ENCODE measurements around the gene PCNX2. TPM values are rescaled to one million over a fixed set of nuclear protein-coding genes. Genes with fewer than 3 reads are reported as not detected.

The PCNX2 gene
- total and polyA plus RNA-seq, 10 of the 15 experiments (the other 5 are each of a cell fraction or from before 2014, with no cell fraction given) = 2.1 to 16.4 (median 8.1) TPM

DNA sequence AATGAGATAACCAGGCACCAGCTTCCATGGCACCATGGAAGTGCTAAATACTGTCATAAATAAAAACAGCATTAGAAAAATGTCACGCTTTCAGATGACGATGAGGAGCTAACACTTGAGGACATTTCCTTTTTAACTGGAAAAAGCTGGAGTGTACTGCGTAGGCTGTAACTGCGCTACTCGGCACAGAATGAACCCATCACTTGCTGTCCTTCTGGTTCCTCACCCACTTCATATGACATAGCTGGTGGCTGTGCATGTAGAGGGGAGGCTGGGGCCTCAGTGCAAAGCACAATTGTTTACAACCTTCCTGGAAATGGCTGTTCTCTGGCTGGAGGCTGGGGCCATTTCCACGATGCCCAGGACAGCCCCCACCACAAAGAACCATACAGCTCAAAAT is 289.4 kb downstream of the PCNX2 start:
- Histone ChIP-seq H3K4me3 (no peak overlapping the region), H3K27ac (ENCODE audit: control insufficient read depth, insufficient read depth) (no peak overlapping the region), H3K79me2 (ENCODE audit: control insufficient read depth, insufficient read depth, low read length) (no peaks in the 10 kb centered on the region), H3K9me3 (replicated peaks; ENCODE audit: control insufficient read depth, insufficient read depth, low read length) (no peaks in the 10 kb centered on the region), H3K36me3 (ENCODE audit: control insufficient read depth in 2 of 2, insufficient read depth in 2 of 2, low read length in 1 of 2) (no peaks in the 10 kb centered on the region), H3K27me3 (replicated peaks in 1 of 2; ENCODE audit: control insufficient read depth in 2 of 2, insufficient read depth in 2 of 2, low read length in 1 of 2) (no peaks in the 10 kb centered on the region), H3K4me2 (ENCODE audit: control insufficient read depth, insufficient read depth) (no peak overlapping the region), H4K20me1 (ENCODE audit: control insufficient read depth, insufficient read depth) (no peaks in the 10 kb centered on the region), H2AFZ (ENCODE audit: control insufficient read depth, low read depth, low read length) (no peak overlapping the region), H3K4me1 (ENCODE audit: control insufficient read depth, insufficient read depth, low read length) (no peaks in the 10 kb centered on the region), H3K9ac (ENCODE audit: control insufficient read depth, insufficient read depth, low read length) (no peak overlapping the region)
- ATAC-seq (no peak), DNase-seq (ENCODE audit: low read depth, low spot score) (no peak), FAIRE-seq (no peak)
- 78% methylated on average over 6 of the region's 6 CpGs for WGBS (ENCODE audit: insufficient coverage, insufficient replicate concordance, low lambda C conversion rate, missing lambda C conversion rate)
- in situ Hi-C loops (cut with MboI) = no loop called here
- ChIA-PET CTCF (interaction anchor here (0.6 kb wide), 1 partner anchor 1105 kb away, joined by 3 read pairs; no protein-coding TSS in a partner anchor), POLR2A (no interaction called here), SMC1A (ENCODE audit: uncharacterized antibody, unreplicated experiment) (interaction anchor here (1.4 kb wide), 1 partner anchor 74 kb away, joined by 4 read pairs; no protein-coding TSS in a partner anchor), RAD21 (ENCODE audit: unreplicated experiment) (no interaction called here)
- intact Hi-C loops (cut with micrococcal nuclease; ENCODE audit: unreplicated experiment) = no loop called here
- BruUV-seq (replicated peaks) = no TSS peak
- no peak for TF ChIP-seq TARDBP (IDR thresholded peaks at IDR 0.05; ENCODE audit: borderline replicate concordance)
- TF ChIP-seq EGR1 (IDR thresholded peaks at IDR 0.05; ENCODE audit: borderline replicate concordance in 1 of 2, low read depth in 2 of 2, low read length in 2 of 2) = no peak
- TF ChIP-seq ATF7 (IDR thresholded peaks at IDR 0.05; ENCODE audit: low read depth) = no peak
- no peak for TF ChIP-seq RAD21 (IDR thresholded peaks at IDR 0.05; ENCODE audit: insufficient read depth, low read depth, low read length)
- TF ChIP-seq BCL11A (IDR thresholded peaks at IDR 0.05; ENCODE audit: low read depth, low read length) = no peak
- no peak for TF ChIP-seq MEF2B (IDR thresholded peaks at IDR 0.05; ENCODE audit: partially characterized antibody, poor library complexity, severe bottlenecking)
- TF ChIP-seq ATF2 (IDR thresholded peaks at IDR 0.05; ENCODE audit: low read length) = no peak
- TF ChIP-seq CEBPB (IDR thresholded peaks at IDR 0.05; ENCODE audit: borderline replicate concordance in 1 of 2, low read depth in 2 of 2, low read length in 2 of 2) = no peak
- no peak for TF ChIP-seq ZSCAN29 (IDR thresholded peaks at IDR 0.05)
- TF ChIP-seq, protein P1, sequence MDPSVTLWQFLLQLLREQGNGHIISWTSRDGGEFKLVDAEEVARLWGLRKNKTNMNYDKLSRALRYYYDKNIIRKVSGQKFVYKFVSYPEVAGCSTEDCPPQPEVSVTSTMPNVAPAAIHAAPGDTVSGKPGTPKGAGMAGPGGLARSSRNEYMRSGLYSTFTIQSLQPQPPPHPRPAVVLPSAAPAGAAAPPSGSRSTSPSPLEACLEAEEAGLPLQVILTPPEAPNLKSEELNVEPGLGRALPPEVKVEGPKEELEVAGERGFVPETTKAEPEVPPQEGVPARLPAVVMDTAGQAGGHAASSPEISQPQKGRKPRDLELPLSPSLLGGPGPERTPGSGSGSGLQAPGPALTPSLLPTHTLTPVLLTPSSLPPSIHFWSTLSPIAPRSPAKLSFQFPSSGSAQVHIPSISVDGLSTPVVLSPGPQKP (IDR thresholded peaks at IDR 0.05; ENCODE audit: low read depth, low read length) = no peak
- TF ChIP-seq CHD4 (IDR thresholded peaks at IDR 0.05) = no peak
- TF ChIP-seq ZNF592 (IDR thresholded peaks at IDR 0.05) = no peak
- no peak for TF ChIP-seq MTA2 (IDR thresholded peaks at IDR 0.05; ENCODE audit: low read depth)
- no peak for TF ChIP-seq YY1 (IDR thresholded peaks at IDR 0.05; ENCODE audit: low read depth, low read length)
- no peak for TF ChIP-seq HDAC2 (IDR thresholded peaks at IDR 0.05)
- TF ChIP-seq GABPA (IDR thresholded peaks at IDR 0.05; ENCODE audit: low read depth) = no peak
- TF ChIP-seq EZH2 (IDR thresholded peaks at IDR 0.05; ENCODE audit: borderline replicate concordance, control insufficient read depth, low read depth, low read length) = no peak

Measured in GM12878 (cell line).